GM23338 (cell line): ENCODE results near the gene PGP.

Experiments
- CREB1 ChIP-seq: fragments of 250-450 bp; sonication (Bioruptor Pico); IDR thresholded peaks from 2 replicates; pipeline ENCODE4 v1.5.0; 2020; ENCODE audit warnings: low read depth, mild to moderate bottlenecking, moderate library complexity
- CTCF ChIP-seq, 2 experiments: fragments of 200-600 bp in 1 of 2; sonication (generic) in 1 of 2; conservative IDR thresholded peaks; 2 replicates each; pipeline versions ENCODE4 v1.5.1 to v1.6.1; 2016 to 2017; ENCODE audit warnings: antibody characterized with exemption in 2 of 2, low read depth in 2 of 2, mild to moderate bottlenecking in 2 of 2, moderate library complexity in 1 of 2
- ETS1 ChIP-seq: IDR thresholded peaks from 2 replicates; pipeline ENCODE4 v1.6.1; 2016; ENCODE audit warnings: antibody characterized with exemption
- EZH2 ChIP-seq: fragments of 200-600 bp; sonication (generic); IDR thresholded peaks from one replicate; pipeline ENCODE4 v1.8.0; 2017; ENCODE audit warnings: antibody characterized with exemption, mild to moderate bottlenecking, low read depth; ENCODE audit not compliant: unreplicated experiment
- EZH2phosphoT487 ChIP-seq: fragments of 200-600 bp; sonication (generic); IDR thresholded peaks from one replicate; pipeline ENCODE4 v1.8.1; 2018; ENCODE audit warnings: antibody characterized with exemption; ENCODE audit not compliant: unreplicated experiment
- POLR2AphosphoS5 ChIP-seq: IDR thresholded peaks from 2 replicates; pipeline ENCODE4 v1.6.1; 2016; ENCODE audit warnings: antibody characterized with exemption, low read depth
- REST ChIP-seq: IDR thresholded peaks from one replicate; pipeline ENCODE4 v1.6.1; 2018; ENCODE audit warnings: antibody characterized with exemption; ENCODE audit not compliant: unreplicated experiment
- STAT1 ChIP-seq: IDR thresholded peaks from one replicate; pipeline ENCODE4 v1.6.1; 2016; ENCODE audit warnings: antibody characterized with exemption; ENCODE audit not compliant: unreplicated experiment
- ZNF114 ChIP-seq: fragments of 250-450 bp; sonication (Bioruptor Pico); IDR thresholded peaks from 2 replicates; pipeline ENCODE4 v1.5.0; 2020; ENCODE audit warnings: mild to moderate bottlenecking, moderate library complexity
- ZNF331 ChIP-seq: fragments of 250-450 bp; sonication (Bioruptor Pico); IDR thresholded peaks from 2 replicates; pipeline ENCODE4 v1.5.0; 2020; ENCODE audit warnings: low read depth, mild to moderate bottlenecking, moderate library complexity
- ZNF462 ChIP-seq: fragments of 250-450 bp; sonication (Bioruptor Pico); IDR thresholded peaks from 2 replicates; pipeline ENCODE4 v1.5.0; 2020; ENCODE audit warnings: mild to moderate bottlenecking, moderate library complexity

- TF ChIP-seq CTCF (conservative IDR thresholded peaks at IDR 0.05; ENCODE audit: low read depth in 2 of 2) (0 out of 4 replicates have a peak, but pooled peaks of 1 of the 2 experiments have one; percentile 21), CREB1 (no peak), POLR2AphosphoS5 (peak; percentile 39; the same call in 1 of the 2 replicates), REST (no peak), EZH2phosphoT487 (no peak), STAT1 (no peak), ZNF331 (CRISPR knock-in tag) (no peak), ZNF114 (CRISPR knock-in tag) (no peak), EZH2 (no peak), ETS1 (no peak), ZNF462 (CRISPR knock-in tag) (no peak)
Measured at GRCh38 chr16:2238150-2238837, 23.7 kb upstream of the PGP start.
